Measurements from ENCODE around the gene TNFRSF19. TPM values are rescaled to one million over a fixed set of nuclear protein-coding genes. Genes with fewer than 3 reads are reported as not detected.

TNFRSF19 gene
- total RNA-seq, 1 experiment from 2014 or later: 0.54 TPM

GRCh38 chr13:23660249-23660648, 90.0 kb downstream of the TNFRSF19 start:
- TF ChIP-seq TCF7L2 (IDR thresholded peaks at IDR 0.05; ENCODE audit: low read depth, low read length) (no peak), POLR2AphosphoS5 (IDR thresholded peaks at IDR 0.05; ENCODE audit: low read depth, low read length) (no peak), CTCF (IDR thresholded peaks at IDR 0.05) (no peak), REST (IDR thresholded peaks at IDR 0.05; ENCODE audit: insufficient read depth in 1 of 2, low read depth in 2 of 2, low read length in 1 of 2) (no peak), SIN3A (IDR thresholded peaks at IDR 0.05; ENCODE audit: borderline replicate concordance, insufficient read depth, low read depth, low read length) (no peak)
- Histone ChIP-seq H3K27ac (ENCODE audit: low read length) (no peak overlapping the region), H3K4me1 (ENCODE audit: control insufficient read depth, insufficient read depth, low read length) (no peaks in the 10 kb centered on the region), H3K9me3 (ENCODE audit: control insufficient read depth, insufficient read depth, low read depth, low read length) (no peaks in the 10 kb centered on the region), H3K36me3 (ENCODE audit: control insufficient read depth, insufficient read depth, low read length) (no peaks in the 10 kb centered on the region), H3K27me3 (ENCODE audit: control insufficient read depth, insufficient read depth, low read length) (no peaks in the 10 kb centered on the region), H3K4me3 (ENCODE audit: low read depth in 2 of 2, low read length in 2 of 2) (no peak overlapping the region)
- DNase-seq (ENCODE audit: low read depth, low spot score) (no peak), ATAC-seq (no peak)
- POLR2A ChIA-PET: no interaction called here
- in situ Hi-C loops (cut with HindIII; ENCODE audit: low pct_unique_long_range_greater_than_20kb, low sequenced_read_pairs) (no loop called here), intact Hi-C loops (cut with micrococcal nuclease; ENCODE audit: unreplicated experiment) (no loop called here)
- BruUV-seq (replicated peaks): no TSS peak
- CTCF ChIA-PET: no interaction called here

- no peak overlapping the region for H3K4me3 ChIP-seq (ENCODE audit: low read depth in 2 of 2, low read length in 2 of 2)
- H3K27ac ChIP-seq (ENCODE audit: low read length): no peak overlapping the region
- TF ChIP-seq REST (IDR thresholded peaks at IDR 0.05; ENCODE audit: insufficient read depth in 1 of 2, low read depth in 2 of 2, low read length in 1 of 2): no peak
- no peak for TF ChIP-seq POLR2AphosphoS5 (IDR thresholded peaks at IDR 0.05; ENCODE audit: low read depth, low read length)
- no peak for TF ChIP-seq CTCF (IDR thresholded peaks at IDR 0.05)
- no peak for TF ChIP-seq TCF7L2 (IDR thresholded peaks at IDR 0.05; ENCODE audit: low read depth, low read length)
- no peak for TF ChIP-seq SIN3A (IDR thresholded peaks at IDR 0.05; ENCODE audit: borderline replicate concordance, insufficient read depth, low read depth, low read length)
- no peaks in the 10 kb centered on the region for H3K9me3 ChIP-seq (ENCODE audit: control insufficient read depth, insufficient read depth, low read depth, low read length)
- ATAC-seq: no peak
- in situ Hi-C loops (cut with HindIII; ENCODE audit: low pct_unique_long_range_greater_than_20kb, low sequenced_read_pairs) (no loop called here), intact Hi-C loops (cut with micrococcal nuclease; ENCODE audit: unreplicated experiment) (no loop called here)
- no peak for DNase-seq (ENCODE audit: low read depth, low spot score)
- H3K27me3 ChIP-seq (ENCODE audit: control insufficient read depth, insufficient read depth, low read length): no peaks in the 10 kb centered on the region; the same call in 1 of the 2 replicates
- no peaks in the 10 kb centered on the region for H3K36me3 ChIP-seq (ENCODE audit: control insufficient read depth, insufficient read depth, low read length)
- CTCF ChIA-PET: no interaction called here
- POLR2A ChIA-PET: no interaction called here
- no peaks in the 10 kb centered on the region for H3K4me1 ChIP-seq (ENCODE audit: control insufficient read depth, insufficient read depth, low read length)
- no TSS peak for BruUV-seq (replicated peaks)
These were observed 96.4 kb downstream of the TNFRSF19 start for GRCh38 chr13:23666582-23666981.

Data from Panc1 (cell line).